ENCODE measurements around the gene RPLP2. TPM values are rescaled to one million over a fixed set of nuclear protein-coding genes. Genes with fewer than 3 reads are reported as not detected.
A peak's percentile ranks its signal among the peaks of the same experiment; 100 is the strongest.

Gene RPLP2
- total and polyA plus RNA-seq, 2 of the 4 experiments (the other 2 are of a cell fraction): 59.9 to 1,897 TPM

DNA sequence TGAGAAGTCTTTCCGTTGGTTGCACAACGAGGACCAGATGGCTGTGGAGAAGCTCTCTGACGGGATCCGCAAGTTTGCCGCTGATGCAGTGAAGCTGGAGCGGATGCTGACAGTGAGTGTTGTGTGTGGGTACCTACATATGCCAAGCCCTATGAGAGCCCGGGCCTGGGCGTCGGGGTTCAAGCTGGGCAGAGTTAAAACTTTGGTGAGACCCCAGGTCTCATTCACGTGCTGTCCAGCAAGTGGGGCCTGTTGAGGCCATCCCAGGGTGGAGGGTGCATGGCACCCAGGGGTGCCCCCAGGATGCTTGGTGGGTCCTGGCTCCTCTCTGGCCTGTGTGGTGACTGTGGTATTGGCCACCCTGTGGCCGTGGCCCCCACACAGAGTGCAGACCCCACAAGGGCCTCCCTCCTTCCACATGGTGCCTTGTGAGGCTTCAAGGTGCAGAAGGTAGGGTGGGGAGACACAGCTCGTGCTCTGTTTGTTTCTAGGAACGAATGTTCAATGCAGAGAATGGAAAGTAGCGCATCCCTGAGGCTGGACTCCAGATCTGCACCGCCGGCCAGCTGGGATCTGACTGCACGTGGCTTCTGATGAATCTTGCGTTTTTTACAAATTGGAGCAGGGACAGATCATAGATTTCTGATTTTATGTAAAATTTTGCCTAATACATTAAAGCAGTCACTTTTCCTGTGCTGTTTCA lies 45.3 kb upstream of the RPLP2 start:
- ATAC-seq (ENCODE audit: low read depth): no peak
- WGBS, 2 experiments (ENCODE audit: extremely low coverage in 2 of 2, insufficient read length in 1 of 2): 80% methylated on average over 6 of the region's 18 CpGs; no CpG with 5 or more reads in 1 of the 2 experiments
- Histone ChIP-seq H4K5ac (ENCODE audit: low read depth, low read length) (no peak overlapping the region), H3K4me2 (ENCODE audit: low read depth, low read length) (no peak overlapping the region), H2BK120ac (ENCODE audit: low read depth, low read length) (no peak overlapping the region), H3K4me3 (ENCODE audit: insufficient read depth, low read depth, low read length) (no peak overlapping the region), H3K27me3 (ENCODE audit: control insufficient read depth, insufficient read depth, low read length) (no peaks in the 10 kb centered on the region), H3K79me1 (ENCODE audit: low read depth in 1 of 2, low read length in 2 of 2) (peaks cover 8 to 48% of the 10 kb centered on the region in 2 experiments; a peak in 3 of 4 replicates), H3K18ac (ENCODE audit: low read depth, low read length) (no peak overlapping the region), H3K4ac (ENCODE audit: low read depth, low read length) (no peak overlapping the region), H4K8ac (ENCODE audit: low read depth in 2 of 2, low read length in 2 of 2) (no peak overlapping the region), H2AK9ac (replicated peaks; ENCODE audit: low read depth, low read length, poor library complexity) (peak overlapping the region; percentile 71), H3K9me3 (ENCODE audit: control insufficient read depth, insufficient read depth, low read length) (no peaks in the 10 kb centered on the region), H2BK5ac (ENCODE audit: low read depth, low read length, poor library complexity, severe bottlenecking) (no peak overlapping the region), H3K14ac (replicated peaks; ENCODE audit: low read depth, low read length) (no peak overlapping the region), H4K20me1 (ENCODE audit: insufficient read depth, low read length) (peaks cover 43% of the 10 kb centered on the region), H3K56ac (ENCODE audit: extremely low read depth, insufficient read depth, low read length) (no peak overlapping the region), H2AK5ac (ENCODE audit: low read depth, low read length) (no peak overlapping the region), H2BK20ac (ENCODE audit: low read depth, low read length) (no peak overlapping the region), H3K9me1 (ENCODE audit: insufficient read depth, low read length) (peaks cover 3% of the 10 kb centered on the region; the same call in 1 of the 2 replicates), H2AFZ (replicated peaks; ENCODE audit: low read length, poor library complexity) (no peak overlapping the region), H3K27ac (ENCODE audit: insufficient read depth, low read length) (no peak overlapping the region), H3K4me1 (ENCODE audit: control insufficient read depth, insufficient read depth, low read length) (peaks cover 5% of the 10 kb centered on the region), H3K23ac (ENCODE audit: low read depth, low read length) (no peak overlapping the region), H3K36me3 (ENCODE audit: control insufficient read depth, insufficient read depth, low read length) (peaks cover 59% of the 10 kb centered on the region), H4K91ac (ENCODE audit: insufficient read depth, low read depth, low read length) (no peak overlapping the region), H3K9ac (ENCODE audit: low read depth, low read length) (no peak overlapping the region), H2BK15ac (ENCODE audit: low read depth, low read length) (no peak overlapping the region)
- POLR2A ChIA-PET (ENCODE audit: unreplicated experiment): no interaction called here
- no TSS peak for BruUV-seq (replicated peaks)
- no peak for DNase-seq
- no peak for TF ChIP-seq NFE2L2 (IDR thresholded peaks at IDR 0.05; ENCODE audit: low read depth, low read length)
- TF ChIP-seq BHLHE40 (IDR thresholded peaks at IDR 0.05; ENCODE audit: low read depth, low read length): no peak
- TF ChIP-seq CTCF (conservative IDR thresholded peaks at IDR 0.05; ENCODE audit: low read depth, low read length): no peak
- TF ChIP-seq POLR2A (IDR thresholded peaks at IDR 0.05; ENCODE audit: low read depth, low read length): no peak
- no peak for TF ChIP-seq CEBPB (IDR thresholded peaks at IDR 0.05; ENCODE audit: low read depth, low read length)
- no peak for TF ChIP-seq USF2 (IDR thresholded peaks at IDR 0.05; ENCODE audit: low read depth, low read length)
- no peak for TF ChIP-seq MAZ (IDR thresholded peaks at IDR 0.05; ENCODE audit: borderline replicate concordance, low read depth, low read length)
- TF ChIP-seq MXI1 (IDR thresholded peaks at IDR 0.05; ENCODE audit: borderline replicate concordance, low read depth, low read length): no peak
- TF ChIP-seq FOS (IDR thresholded peaks at IDR 0.05; ENCODE audit: low read depth, low read length): no peak
- no peak for TF ChIP-seq RFX5 (IDR thresholded peaks at IDR 0.05; ENCODE audit: low read depth, low read length)
- TF ChIP-seq, protein P1, sequence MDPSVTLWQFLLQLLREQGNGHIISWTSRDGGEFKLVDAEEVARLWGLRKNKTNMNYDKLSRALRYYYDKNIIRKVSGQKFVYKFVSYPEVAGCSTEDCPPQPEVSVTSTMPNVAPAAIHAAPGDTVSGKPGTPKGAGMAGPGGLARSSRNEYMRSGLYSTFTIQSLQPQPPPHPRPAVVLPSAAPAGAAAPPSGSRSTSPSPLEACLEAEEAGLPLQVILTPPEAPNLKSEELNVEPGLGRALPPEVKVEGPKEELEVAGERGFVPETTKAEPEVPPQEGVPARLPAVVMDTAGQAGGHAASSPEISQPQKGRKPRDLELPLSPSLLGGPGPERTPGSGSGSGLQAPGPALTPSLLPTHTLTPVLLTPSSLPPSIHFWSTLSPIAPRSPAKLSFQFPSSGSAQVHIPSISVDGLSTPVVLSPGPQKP (IDR thresholded peaks at IDR 0.05; ENCODE audit: borderline replicate concordance, low read depth, low read length): no peak
- intact Hi-C loops (cut with micrococcal nuclease): no loop called here
- in situ Hi-C loops (cut with MboI; ENCODE audit: low sequenced_read_pairs): no loop called here
- dilution Hi-C loops (cut with HindIII; ENCODE audit: low sequenced_read_pairs, unreplicated experiment): no loop called here
- CTCF ChIA-PET: no interaction called here
